Neutrophil (primary cell): ENCODE measurements around the gene FASN.

Experiments used
- H3K27ac ChIP-seq: fragments of 200-600 bp; sonication (generic); 2 replicates; pipeline ENCODE4 v1.5.1; 2016; ENCODE audit warnings: mild to moderate bottlenecking, moderate library complexity
- H3K27me3 ChIP-seq: fragments of 200-600 bp; sonication (generic); 2 replicates; pipeline ENCODE4 v1.6.0; 2016; ENCODE audit warnings: mild to moderate bottlenecking
- H3K36me3 ChIP-seq: fragments of 200-600 bp; sonication (generic); 2 replicates; pipeline ENCODE4 v1.5.1; 2017
- H3K4me1 ChIP-seq, 2 experiments: fragments of 200-600 bp in 1 of 2; sonication (generic) in 1 of 2; 1 replicate in 1 of 2; 2 replicates in 1 of 2; pipeline versions ENCODE4 v1.5.1 to v1.6.1; 2013 to 2016; ENCODE audit warnings: low read depth in 1 of 2, low read length in 1 of 2, mild to moderate bottlenecking in 1 of 2, moderate library complexity in 1 of 2; ENCODE audit not compliant: control insufficient read depth in 1 of 2, insufficient read depth in 1 of 2
- H3K4me3 ChIP-seq, 2 experiments: fragments of 200-600 bp in 1 of 2; sonication (generic) in 1 of 2; 1 replicate in 1 of 2; 2 replicates in 1 of 2; pipeline ENCODE4 v1.5.1; 2013 to 2016; ENCODE audit warnings: low read depth in 1 of 2, low read length in 1 of 2, mild to moderate bottlenecking in 1 of 2, moderate library complexity in 1 of 2
- H3K9me3 ChIP-seq: fragments of 200-600 bp; sonication (generic); 2 replicates; pipeline ENCODE4 v1.5.1; 2016
- TF ChIP-seq, protein P1 (sequence below): fragments of 200-600 bp; sonication (generic); IDR thresholded peaks from 2 replicates; pipeline ENCODE4 v1.5.1; 2016; ENCODE audit warnings: antibody characterized with exemption

Gene FASN

GRCh38 chr17:82112181-82112913 lies 14.3 kb upstream of the FASN start:
- Histone ChIP-seq H3K27ac (peak overlapping the region; percentile 58), H3K4me3 (no peak overlapping the region), H3K27me3 (no peaks in the 10 kb centered on the region), H3K36me3 (peaks cover 5% of the 10 kb centered on the region), H3K9me3 (no peaks in the 10 kb centered on the region), H3K4me1 (peaks cover 15 to 18% of the 10 kb centered on the region in 2 experiments)
- TF ChIP-seq, protein P1, sequence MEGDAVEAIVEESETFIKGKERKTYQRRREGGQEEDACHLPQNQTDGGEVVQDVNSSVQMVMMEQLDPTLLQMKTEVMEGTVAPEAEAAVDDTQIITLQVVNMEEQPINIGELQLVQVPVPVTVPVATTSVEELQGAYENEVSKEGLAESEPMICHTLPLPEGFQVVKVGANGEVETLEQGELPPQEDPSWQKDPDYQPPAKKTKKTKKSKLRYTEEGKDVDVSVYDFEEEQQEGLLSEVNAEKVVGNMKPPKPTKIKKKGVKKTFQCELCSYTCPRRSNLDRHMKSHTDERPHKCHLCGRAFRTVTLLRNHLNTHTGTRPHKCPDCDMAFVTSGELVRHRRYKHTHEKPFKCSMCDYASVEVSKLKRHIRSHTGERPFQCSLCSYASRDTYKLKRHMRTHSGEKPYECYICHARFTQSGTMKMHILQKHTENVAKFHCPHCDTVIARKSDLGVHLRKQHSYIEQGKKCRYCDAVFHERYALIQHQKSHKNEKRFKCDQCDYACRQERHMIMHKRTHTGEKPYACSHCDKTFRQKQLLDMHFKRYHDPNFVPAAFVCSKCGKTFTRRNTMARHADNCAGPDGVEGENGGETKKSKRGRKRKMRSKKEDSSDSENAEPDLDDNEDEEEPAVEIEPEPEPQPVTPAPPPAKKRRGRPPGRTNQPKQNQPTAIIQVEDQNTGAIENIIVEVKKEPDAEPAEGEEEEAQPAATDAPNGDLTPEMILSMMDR = no peak

DNA sequence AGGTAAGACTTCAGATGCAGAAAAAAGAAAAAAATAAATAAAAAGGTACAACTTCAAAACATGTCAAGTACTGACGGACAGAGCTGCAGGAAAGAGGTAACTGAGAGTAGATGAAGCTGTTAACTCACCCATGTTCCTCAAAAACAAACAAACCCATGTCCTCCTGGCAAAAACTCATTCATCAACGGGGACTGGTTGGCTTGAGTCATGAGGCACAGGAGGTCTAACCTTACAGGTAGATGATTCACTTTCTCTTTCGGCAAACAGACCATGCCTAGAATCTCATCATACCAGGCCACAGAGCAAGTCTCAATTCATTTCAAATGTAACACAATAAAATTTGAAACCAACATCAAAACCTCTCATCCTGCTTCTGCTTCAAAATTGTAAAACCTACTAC lies 12.3 kb upstream of the FASN start:
- Histone ChIP-seq H3K4me3 (no peak overlapping the region), H3K4me1 (peaks cover 35 to 38% of the 10 kb centered on the region in 2 experiments), H3K27me3 (no peaks in the 10 kb centered on the region), H3K27ac (no peak overlapping the region), H3K36me3 (peaks cover 5% of the 10 kb centered on the region), H3K9me3 (no peaks in the 10 kb centered on the region)
- TF ChIP-seq, protein P1 = no peak

DNA sequence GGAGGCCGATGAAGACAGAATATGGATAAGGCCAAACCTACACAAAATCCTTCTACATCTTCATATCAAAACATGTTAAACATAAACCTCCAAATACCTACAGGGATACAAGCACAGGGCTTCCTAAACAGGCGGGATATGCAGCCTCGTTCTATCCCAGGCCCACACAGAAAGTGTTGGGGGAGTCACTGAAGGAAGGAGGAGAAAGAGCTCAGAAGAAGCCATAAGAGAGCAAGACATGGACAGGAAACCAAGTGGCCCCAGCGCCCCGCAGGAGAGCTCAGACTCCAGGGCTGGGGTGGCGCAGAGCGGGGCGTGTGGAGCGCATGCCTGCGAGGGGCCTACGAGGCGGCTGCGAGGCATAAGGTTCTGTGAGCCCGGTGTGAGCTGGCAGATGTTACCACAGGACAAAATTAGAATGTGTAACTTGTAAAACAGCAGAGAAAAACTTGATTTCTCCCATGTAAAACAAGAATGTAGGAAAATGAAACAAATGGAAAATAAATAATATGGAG lies 11.0 kb upstream of the FASN start:
- Histone ChIP-seq H3K9me3 (no peaks in the 10 kb centered on the region), H3K4me1 (peaks cover 36 to 43% of the 10 kb centered on the region in 2 experiments), H3K27ac (no peak overlapping the region), H3K4me3 (no peak overlapping the region), H3K36me3 (peaks cover 5% of the 10 kb centered on the region), H3K27me3 (no peaks in the 10 kb centered on the region)
- TF ChIP-seq, protein P1 = no peak

DNA sequence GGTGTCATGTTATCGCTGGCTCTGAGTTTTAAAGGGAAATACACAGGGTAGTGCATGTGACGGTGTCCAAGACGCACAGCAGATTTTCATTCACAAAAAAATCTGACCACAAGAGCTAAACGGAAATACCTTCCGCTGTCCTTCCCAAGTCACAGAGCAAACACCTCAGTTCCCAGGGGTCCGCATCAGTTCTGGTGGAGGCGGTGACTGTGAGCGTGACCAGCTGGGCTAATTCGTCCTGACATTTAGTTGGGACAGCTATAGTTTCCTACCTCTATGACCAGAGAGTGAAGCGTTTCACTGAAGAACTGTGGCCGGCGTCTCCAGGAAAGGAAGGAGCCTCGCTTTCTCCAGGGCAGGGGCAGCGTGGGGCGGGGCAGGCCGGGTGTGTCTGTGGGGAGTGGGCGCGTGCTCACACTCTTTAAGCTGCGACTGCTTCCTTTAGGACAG lies 10.5 kb upstream of the FASN start:
- no peaks in the 10 kb centered on the region for H3K9me3 ChIP-seq
- TF ChIP-seq, protein P1 = no peak
- H3K36me3 ChIP-seq = peaks cover 5% of the 10 kb centered on the region
- peaks cover 35 to 42% of the 10 kb centered on the region in 2 experiments for H3K4me1 ChIP-seq
- no peaks in the 10 kb centered on the region for H3K27me3 ChIP-seq
- no peak overlapping the region for H3K27ac ChIP-seq
- H3K4me3 ChIP-seq = no peak overlapping the region

- Histone ChIP-seq H3K27me3 (no peaks in the 10 kb centered on the region), H3K9me3 (no peaks in the 10 kb centered on the region), H3K4me1 (peaks cover 30 to 37% of the 10 kb centered on the region in 2 experiments), H3K36me3 (peaks cover 1% of the 10 kb centered on the region), H3K27ac (no peak overlapping the region), H3K4me3 (no peak overlapping the region)
- TF ChIP-seq, protein P1 = no peak
Measured at GRCh38 chr17:82108038-82108437, 10.0 kb upstream of the FASN start.
